PFSK-1 (cell line): ENCODE results near the gene PIK3C3.

ENCODE experiments used
- FOXP2 ChIP-seq: optimal IDR thresholded peaks from 2 replicates; pipeline ENCODE3; 2011; ENCODE audit warnings: borderline replicate concordance, control low read depth, inconsistent platforms; ENCODE audit not compliant: insufficient read depth; ENCODE audit errors: extremely low read length, extremely low read depth
- POLR2AphosphoS5 ChIP-seq: IDR thresholded peaks from 2 replicates; pipeline ENCODE4 v1.6.1; 2012; ENCODE audit warnings: low read depth, mild to moderate bottlenecking, control low read depth, low read length, moderate library complexity
- SIN3A ChIP-seq: IDR thresholded peaks from 2 replicates; pipeline ENCODE4 v1.6.1; 2012; ENCODE audit warnings: mild to moderate bottlenecking, low read length, moderate library complexity, borderline replicate concordance; ENCODE audit not compliant: insufficient read depth
- TAF1 ChIP-seq: IDR thresholded peaks from 2 replicates; pipeline ENCODE4 v1.6.1; 2012; ENCODE audit warnings: low read length, control low read depth, borderline replicate concordance; ENCODE audit not compliant: insufficient read depth
- TF ChIP-seq, protein P1 (sequence below), 2 experiments: IDR thresholded peaks; 2 replicates each; pipeline versions ENCODE4 v1.6.1 to v1.8.0; 2011 to 2012; ENCODE audit warnings: low read depth in 2 of 2, low read length in 2 of 2, control low read depth in 1 of 2, inconsistent platforms in 1 of 2, mild to moderate bottlenecking in 1 of 2, moderate library complexity in 1 of 2; ENCODE audit not compliant: insufficient read depth in 1 of 2

The PIK3C3 gene

DNA sequence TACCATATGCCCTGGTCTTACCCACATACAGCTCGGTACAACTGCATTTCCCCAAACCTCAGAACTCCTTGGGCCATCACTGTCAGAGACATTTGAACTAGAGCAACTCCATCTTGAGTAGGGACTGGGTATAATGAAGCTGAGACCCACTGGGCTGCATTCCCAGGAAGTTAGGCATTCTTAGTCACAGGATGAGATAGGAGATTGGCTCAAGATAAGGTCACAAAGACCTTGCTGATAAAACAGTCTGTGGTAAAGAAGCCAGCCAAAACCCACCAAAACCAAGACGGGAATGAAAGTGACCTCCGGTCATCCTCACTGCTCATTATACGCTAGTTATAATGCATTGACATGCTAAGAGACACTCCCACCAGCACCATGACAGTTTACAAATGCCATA lies 131.3 kb downstream of the PIK3C3 start:
- TF ChIP-seq SIN3A (no peak), FOXP2 (no peak), POLR2AphosphoS5 (no peak), TAF1 (no peak)
- TF ChIP-seq, protein P1, sequence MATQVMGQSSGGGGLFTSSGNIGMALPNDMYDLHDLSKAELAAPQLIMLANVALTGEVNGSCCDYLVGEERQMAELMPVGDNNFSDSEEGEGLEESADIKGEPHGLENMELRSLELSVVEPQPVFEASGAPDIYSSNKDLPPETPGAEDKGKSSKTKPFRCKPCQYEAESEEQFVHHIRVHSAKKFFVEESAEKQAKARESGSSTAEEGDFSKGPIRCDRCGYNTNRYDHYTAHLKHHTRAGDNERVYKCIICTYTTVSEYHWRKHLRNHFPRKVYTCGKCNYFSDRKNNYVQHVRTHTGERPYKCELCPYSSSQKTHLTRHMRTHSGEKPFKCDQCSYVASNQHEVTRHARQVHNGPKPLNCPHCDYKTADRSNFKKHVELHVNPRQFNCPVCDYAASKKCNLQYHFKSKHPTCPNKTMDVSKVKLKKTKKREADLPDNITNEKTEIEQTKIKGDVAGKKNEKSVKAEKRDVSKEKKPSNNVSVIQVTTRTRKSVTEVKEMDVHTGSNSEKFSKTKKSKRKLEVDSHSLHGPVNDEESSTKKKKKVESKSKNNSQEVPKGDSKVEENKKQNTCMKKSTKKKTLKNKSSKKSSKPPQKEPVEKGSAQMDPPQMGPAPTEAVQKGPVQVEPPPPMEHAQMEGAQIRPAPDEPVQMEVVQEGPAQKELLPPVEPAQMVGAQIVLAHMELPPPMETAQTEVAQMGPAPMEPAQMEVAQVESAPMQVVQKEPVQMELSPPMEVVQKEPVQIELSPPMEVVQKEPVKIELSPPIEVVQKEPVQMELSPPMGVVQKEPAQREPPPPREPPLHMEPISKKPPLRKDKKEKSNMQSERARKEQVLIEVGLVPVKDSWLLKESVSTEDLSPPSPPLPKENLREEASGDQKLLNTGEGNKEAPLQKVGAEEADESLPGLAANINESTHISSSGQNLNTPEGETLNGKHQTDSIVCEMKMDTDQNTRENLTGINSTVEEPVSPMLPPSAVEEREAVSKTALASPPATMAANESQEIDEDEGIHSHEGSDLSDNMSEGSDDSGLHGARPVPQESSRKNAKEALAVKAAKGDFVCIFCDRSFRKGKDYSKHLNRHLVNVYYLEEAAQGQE (IDR thresholded peaks at IDR 0.05; ENCODE audit: insufficient read depth in 1 of 2, low read depth in 2 of 2, low read length in 2 of 2): no peak

- TF ChIP-seq POLR2AphosphoS5: no peak
- TF ChIP-seq SIN3A: no peak
- no peak for TF ChIP-seq FOXP2
- TF ChIP-seq, protein P1 (IDR thresholded peaks at IDR 0.05; ENCODE audit: insufficient read depth in 1 of 2, low read depth in 2 of 2, low read length in 2 of 2): no peak
- no peak for TF ChIP-seq TAF1
These were observed 132.2 kb downstream of the PIK3C3 start for GRCh38 chr18:42087235-42087634.

DNA sequence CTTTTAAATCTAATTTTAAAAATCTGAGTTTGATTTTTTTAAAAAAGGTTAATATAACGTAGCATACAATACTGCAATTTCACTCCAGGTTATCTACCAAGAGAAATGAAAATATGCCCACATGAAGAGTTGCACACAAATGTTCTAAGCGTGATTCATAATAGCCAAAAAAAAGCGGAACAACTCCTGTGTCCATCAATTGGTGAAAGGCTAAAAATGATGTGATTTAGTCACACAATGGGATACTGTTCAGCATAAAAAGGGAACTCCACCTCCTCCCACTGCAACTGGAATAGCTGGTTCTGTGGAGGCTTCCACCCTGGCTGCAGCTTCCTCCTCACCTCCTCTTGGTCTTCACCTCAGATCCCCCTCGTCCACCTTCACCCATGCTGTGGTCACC lies 132.8 kb downstream of the PIK3C3 start:
- TF ChIP-seq, protein P1 (IDR thresholded peaks at IDR 0.05; ENCODE audit: insufficient read depth in 1 of 2, low read depth in 2 of 2, low read length in 2 of 2): no peak
- no peak for TF ChIP-seq FOXP2
- TF ChIP-seq SIN3A: no peak
- no peak for TF ChIP-seq TAF1
- no peak for TF ChIP-seq POLR2AphosphoS5

DNA sequence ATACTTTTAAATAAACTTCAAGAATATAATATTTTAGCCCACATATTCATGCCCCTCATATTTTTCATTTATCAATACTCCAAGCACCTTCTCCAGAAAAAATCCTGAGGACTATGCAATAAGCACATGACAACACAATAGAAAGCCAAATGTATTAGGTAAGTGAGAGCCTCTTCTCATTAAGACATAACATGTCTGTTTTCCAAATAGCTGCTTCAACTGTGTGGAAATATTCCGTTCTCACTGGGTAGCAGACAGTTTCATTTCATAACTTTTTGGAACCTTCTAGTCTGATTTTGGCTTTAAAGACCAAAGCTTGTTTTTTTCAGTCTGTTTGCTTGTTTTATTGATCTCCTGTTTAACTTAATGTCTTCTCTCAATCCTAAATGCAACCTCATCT lies 137.8 kb downstream of the PIK3C3 start:
- no peak for TF ChIP-seq SIN3A

GRCh38 chr18:42094875-42095274 lies 139.8 kb downstream of the PIK3C3 start:
- no peak for TF ChIP-seq TAF1
- TF ChIP-seq, protein P1 (IDR thresholded peaks at IDR 0.05; ENCODE audit: insufficient read depth in 1 of 2, low read depth in 2 of 2, low read length in 2 of 2): no peak
- TF ChIP-seq SIN3A: no peak
- no peak for TF ChIP-seq POLR2AphosphoS5
- no peak for TF ChIP-seq FOXP2
